Neuronal stem cell (in vitro differentiated cells): ENCODE data around the gene WNT11. TPM values are rescaled to one million over a fixed set of nuclear protein-coding genes. Genes with fewer than 3 reads are reported as not detected.

Experiments
- DNase-seq: peaks from one replicate; pipeline ENCODE4 v3.0.0-alpha.2; 2013; ENCODE audit warnings: low spot score
- H2AFZ ChIP-seq: one replicate; pipeline ENCODE4 v1.6.1; 2013; ENCODE audit warnings: mild to moderate bottlenecking, low read length, inconsistent platforms
- H2AK5ac ChIP-seq: 2 replicates; pipeline ENCODE4 v1.6.1; 2013; ENCODE audit warnings: low read depth, mild to moderate bottlenecking, inconsistent platforms, low read length, moderate library complexity, mixed read lengths
- H2BK120ac ChIP-seq: 2 replicates; pipeline ENCODE4 v1.6.1; 2013; ENCODE audit warnings: low read depth, mild to moderate bottlenecking, inconsistent platforms, low read length, moderate library complexity, mixed read lengths
- H2BK12ac ChIP-seq: one replicate; pipeline ENCODE4 v1.6.1; 2013; ENCODE audit warnings: low read length, inconsistent platforms
- H2BK15ac ChIP-seq: 2 replicates; pipeline ENCODE4 v1.6.1; 2013; ENCODE audit warnings: mild to moderate bottlenecking, low read length, inconsistent platforms, mixed read lengths
- H2BK5ac ChIP-seq: one replicate; pipeline ENCODE4 v1.6.1; 2013; ENCODE audit warnings: inconsistent platforms, mild to moderate bottlenecking, low read length, moderate library complexity
- H3K14ac ChIP-seq: one replicate; pipeline ENCODE4 v1.6.1; 2013; ENCODE audit warnings: low read length, inconsistent platforms
- H3K18ac ChIP-seq: 2 replicates; pipeline ENCODE4 v1.6.1; 2013; ENCODE audit warnings: low read length, inconsistent platforms
- H3K23ac ChIP-seq: 2 replicates; pipeline ENCODE4 v1.6.1; 2013; ENCODE audit warnings: low read depth, mild to moderate bottlenecking, mixed read lengths, low read length, inconsistent platforms; ENCODE audit not compliant: poor library complexity
- H3K27ac ChIP-seq: replicated peaks from 3 replicates; pipeline ENCODE4 v1.5.1; 2013; ENCODE audit warnings: low read length, inconsistent platforms
- H3K27me3 ChIP-seq, 3 experiments: 2 replicates each; pipeline ENCODE4 v1.6.1; 2013; ENCODE audit warnings: low read length in 3 of 3, mild to moderate bottlenecking in 2 of 3, inconsistent platforms in 1 of 3, low read depth in 1 of 3, mixed read lengths in 1 of 3, moderate library complexity in 1 of 3; ENCODE audit not compliant: control insufficient read depth in 3 of 3, insufficient read depth in 3 of 3
- H3K36me3 ChIP-seq, 2 donors: replicated peaks in 1 of 2; 2 replicates each; pipeline ENCODE4 v1.6.1; 2013; ENCODE audit warnings: low read length in 2 of 2; ENCODE audit not compliant: control insufficient read depth in 2 of 2, insufficient read depth in 2 of 2
- H3K4ac ChIP-seq: 2 replicates; pipeline ENCODE4 v1.6.1; 2013; ENCODE audit warnings: inconsistent platforms, mild to moderate bottlenecking, low read length, moderate library complexity
- H3K4me1 ChIP-seq, 2 donors: 1 replicate in 1 of 2; 2 replicates in 1 of 2; pipeline ENCODE4 v1.6.1; 2013; ENCODE audit warnings: low read length in 2 of 2, low read depth in 1 of 2; ENCODE audit not compliant: control insufficient read depth in 2 of 2, insufficient read depth in 1 of 2
- H3K4me2 ChIP-seq: one replicate; pipeline ENCODE4 v1.6.1; 2013; ENCODE audit warnings: mild to moderate bottlenecking, low read length, inconsistent platforms; ENCODE audit not compliant: insufficient read depth, poor library complexity, severe bottlenecking
- H3K4me3 ChIP-seq, 2 donors: 2 replicates each; pipeline ENCODE4 v1.5.1; 2013; ENCODE audit warnings: low read length in 2 of 2, mild to moderate bottlenecking in 2 of 2, inconsistent platforms in 1 of 2, moderate library complexity in 1 of 2
- H3K79me1 ChIP-seq: one replicate; pipeline ENCODE4 v1.6.1; 2013; ENCODE audit warnings: low read depth, mild to moderate bottlenecking, inconsistent platforms, low read length, moderate library complexity
- H3K9ac ChIP-seq: one replicate; pipeline ENCODE4 v1.6.1; 2013; ENCODE audit warnings: mild to moderate bottlenecking, low read depth, low read length, inconsistent platforms; ENCODE audit not compliant: poor library complexity
- H3K9me3 ChIP-seq, 2 donors: replicated peaks in 1 of 2; 2 replicates each; pipeline versions ENCODE3 to v1.6.1; 2013; ENCODE audit warnings: low read length in 2 of 2, mild to moderate bottlenecking in 2 of 2, inconsistent platforms in 1 of 2, low read depth in 1 of 2, mixed read lengths in 1 of 2, moderate library complexity in 1 of 2; ENCODE audit not compliant: control insufficient read depth in 2 of 2, insufficient read depth in 1 of 2
- H4K8ac ChIP-seq: one replicate; pipeline ENCODE4 v1.6.1; 2013; ENCODE audit warnings: low read depth, mild to moderate bottlenecking, inconsistent platforms, low read length, moderate library complexity
- H4K91ac ChIP-seq: one replicate; pipeline ENCODE4 v1.6.1; 2013; ENCODE audit warnings: low read length, low read depth, mild to moderate bottlenecking, inconsistent platforms; ENCODE audit not compliant: poor library complexity
- WGBS, 2 donors: extraction: QIAGEN DNeasy Blood & Tissue Kit; methylation state at CpG; one replicate each; pipeline ENCODE4 v1.1.7; 2013; ENCODE audit warnings: missing lambda C conversion rate in 2 of 2, mixed read lengths in 1 of 2; ENCODE audit not compliant: insufficient read length in 2 of 2, insufficient replicate concordance in 1 of 2; ENCODE audit errors: extremely low coverage in 2 of 2; 5-methylcytosine and 5-hydroxymethylcytosine counted together
- polyA plus RNA-seq, 2 experiments: library from polyadenylated mRNA; stranded (reverse); fragments of 200-250 nt; gene quantifications; one replicate each; pipeline ENCODE4 v1.2.3, GENCODE V29; 2013

The WNT11 gene
- 0.15 TPM for polyA plus RNA-seq (2013, experiment 1 of 2)
- polyA plus RNA-seq (2013, experiment 2 of 2) = 0.12 TPM

DNA sequence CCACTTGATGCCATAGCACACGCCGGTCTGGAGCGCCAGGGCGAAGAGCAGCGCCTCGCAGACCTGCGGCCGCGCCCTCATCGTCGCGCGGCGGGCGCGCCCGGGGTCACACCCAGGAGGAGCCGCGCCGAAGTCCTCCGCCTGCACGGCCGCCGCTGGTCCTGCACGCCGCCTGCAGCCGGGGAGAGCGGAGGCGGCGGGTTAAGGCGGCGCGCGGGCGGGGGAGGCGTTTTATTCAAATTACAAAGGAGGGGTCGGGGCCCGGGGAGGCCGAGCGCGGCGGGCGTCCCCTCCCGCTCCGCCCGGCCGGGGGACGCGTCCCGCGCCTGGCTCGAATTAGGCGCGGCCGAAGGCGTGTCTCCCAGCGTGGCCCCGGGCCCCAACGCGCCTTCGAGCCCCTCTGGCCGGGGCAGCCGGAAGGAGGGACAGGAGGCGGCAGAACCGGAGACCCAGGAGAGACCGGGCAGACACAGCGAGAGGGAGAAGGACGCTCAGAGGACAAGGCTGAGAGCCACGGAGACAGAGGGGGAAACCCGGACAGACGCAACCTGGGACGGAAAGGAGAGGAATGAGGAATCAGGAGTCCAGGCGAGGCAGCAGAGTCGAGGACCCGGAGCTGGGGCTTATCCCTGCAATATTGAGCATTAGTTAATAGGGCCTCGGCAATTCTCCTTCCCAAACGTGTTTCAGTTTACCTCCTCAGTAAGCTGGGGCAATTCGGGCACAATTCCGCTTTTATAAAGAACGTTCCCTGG, at the start of gene WNT11:
Gene WNT11, minus strand, starts transcription at position 176 of the 755 bp plus-strand sequence. Its CDS starts 95 bp downstream, at position 81.
- H2AFZ ChIP-seq = peak within 1 kb of the TSS; percentile 94
- H2BK5ac ChIP-seq = no peak within 1 kb of the TSS
- H3K4ac ChIP-seq = no peak within 1 kb of the TSS
- H3K18ac ChIP-seq = peak within 1 kb of the TSS; percentile 95
- peak within 1 kb of the TSS; percentile 26 for H2BK120ac ChIP-seq
- H3K4me3 ChIP-seq = peak within 1 kb of the TSS; percentile 39 to 75
- no peaks in the 10 kb centered on the region for H3K9me3 ChIP-seq
- peak within 1 kb of the TSS; percentile 91 for H2BK15ac ChIP-seq
- DNase-seq = peak; percentile 76
- H3K23ac ChIP-seq = peak within 1 kb of the TSS; percentile 80
- H2AK5ac ChIP-seq = peak within 1 kb of the TSS; percentile 94
- H3K4me1 ChIP-seq = peaks cover 20 to 28% of the 10 kb centered on the region in 2 donors
- H3K9ac ChIP-seq = peak within 1 kb of the TSS; percentile 88
- peak within 1 kb of the TSS; percentile 82 for H3K14ac ChIP-seq
- no peak within 1 kb of the TSS for H4K8ac ChIP-seq
- no peak within 1 kb of the TSS for H4K91ac ChIP-seq
- peaks cover 40 to 97% (median 78%) of the 10 kb centered on the region in 3 experiments for H3K27me3 ChIP-seq
- H3K27ac ChIP-seq = no peak within 1 kb of the TSS
- H3K4me2 ChIP-seq = peak within 1 kb of the TSS; percentile 92
- WGBS, 2 donors = no CpG with 5 or more reads among the region's 80 CpGs
- no peaks in the 10 kb centered on the region for H3K36me3 ChIP-seq
- H3K79me1 ChIP-seq = no peaks in the 10 kb centered on the region
- H2BK12ac ChIP-seq = peak within 1 kb of the TSS; percentile 84

DNA sequence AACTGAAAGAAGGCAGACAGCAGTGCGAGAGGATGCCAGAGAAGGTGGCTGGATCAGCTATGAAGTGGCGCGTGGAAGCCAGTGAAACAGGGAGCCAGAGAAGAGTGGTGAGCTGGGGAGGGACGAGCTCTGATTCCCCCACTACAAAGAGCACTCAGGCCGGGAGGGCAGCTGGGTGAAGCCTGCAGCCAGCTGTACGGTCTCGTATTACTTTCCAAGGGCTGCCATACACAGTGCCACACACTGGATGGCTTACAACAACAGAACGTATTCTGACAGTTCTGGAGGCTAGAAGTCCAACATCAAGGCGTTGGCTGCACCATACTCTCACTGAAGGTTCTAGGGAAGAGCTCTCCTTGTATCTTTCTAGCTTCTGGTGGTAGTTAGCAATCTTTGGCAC, 47.1 kb upstream of the WNT11 start:
- Histone ChIP-seq H3K4me2 (no peak overlapping the region), H3K18ac (no peak overlapping the region), H4K91ac (no peak overlapping the region), H2BK12ac (no peak overlapping the region), H3K27me3 (peaks cover 0 to 34% (median 0%) of the 10 kb centered on the region in 3 experiments), H3K14ac (no peak overlapping the region), H2AFZ (no peak overlapping the region), H2BK120ac (no peak overlapping the region), H3K36me3 (no peaks in the 10 kb centered on the region), H3K23ac (no peak overlapping the region), H3K27ac (no peak overlapping the region), H2BK15ac (no peak overlapping the region), H4K8ac (no peak overlapping the region), H3K4me3 (no peak overlapping the region), H2BK5ac (no peak overlapping the region), H3K79me1 (no peaks in the 10 kb centered on the region), H3K9ac (no peak overlapping the region), H3K4ac (no peak overlapping the region), H2AK5ac (no peak overlapping the region), H3K4me1 (peaks cover 0 to 6% of the 10 kb centered on the region in 2 donors), H3K9me3 (no peaks in the 10 kb centered on the region)
- no peak for DNase-seq
- no CpG with 5 or more reads among the region's 9 CpGs for WGBS, 2 donors

DNA sequence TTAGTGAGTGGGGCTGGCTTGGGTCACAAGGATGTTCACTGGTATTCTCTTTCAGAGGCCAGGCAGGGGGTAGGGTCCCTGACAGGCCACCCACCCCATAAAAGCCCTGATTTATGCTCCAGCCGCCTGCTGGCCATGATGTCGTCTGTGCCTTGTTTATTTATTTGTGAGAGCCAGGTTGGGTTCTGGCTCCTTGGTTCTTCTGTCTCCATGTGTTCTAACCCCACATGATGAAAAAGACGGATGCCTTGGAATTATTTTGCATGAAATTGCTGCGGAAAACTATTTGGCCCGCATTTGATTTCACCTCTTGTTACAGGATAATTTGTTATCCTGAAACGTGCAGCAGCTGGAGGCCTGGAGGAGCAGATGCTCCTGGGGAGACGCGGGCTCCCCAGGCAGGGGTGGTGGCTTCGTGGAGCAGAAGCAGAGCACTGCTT, 46.3 kb upstream of the WNT11 start:
- Histone ChIP-seq H3K4me3 (no peak overlapping the region), H3K4ac (no peak overlapping the region), H3K4me1 (peaks cover 0 to 6% of the 10 kb centered on the region in 2 donors), H3K36me3 (no peaks in the 10 kb centered on the region), H2BK12ac (no peak overlapping the region), H2BK120ac (no peak overlapping the region), H3K9me3 (no peaks in the 10 kb centered on the region), H4K8ac (no peak overlapping the region), H3K27ac (no peak overlapping the region), H2BK15ac (no peak overlapping the region), H2AK5ac (no peak overlapping the region), H3K27me3 (peaks cover 0 to 27% (median 0%) of the 10 kb centered on the region in 3 experiments), H3K4me2 (no peak overlapping the region), H2BK5ac (no peak overlapping the region), H3K9ac (no peak overlapping the region), H4K91ac (no peak overlapping the region), H3K14ac (no peak overlapping the region), H3K79me1 (no peaks in the 10 kb centered on the region), H3K23ac (no peak overlapping the region), H2AFZ (no peak overlapping the region), H3K18ac (no peak overlapping the region)
- no peak for DNase-seq
- no CpG with 5 or more reads among the region's 9 CpGs for WGBS, 2 donors

DNA sequence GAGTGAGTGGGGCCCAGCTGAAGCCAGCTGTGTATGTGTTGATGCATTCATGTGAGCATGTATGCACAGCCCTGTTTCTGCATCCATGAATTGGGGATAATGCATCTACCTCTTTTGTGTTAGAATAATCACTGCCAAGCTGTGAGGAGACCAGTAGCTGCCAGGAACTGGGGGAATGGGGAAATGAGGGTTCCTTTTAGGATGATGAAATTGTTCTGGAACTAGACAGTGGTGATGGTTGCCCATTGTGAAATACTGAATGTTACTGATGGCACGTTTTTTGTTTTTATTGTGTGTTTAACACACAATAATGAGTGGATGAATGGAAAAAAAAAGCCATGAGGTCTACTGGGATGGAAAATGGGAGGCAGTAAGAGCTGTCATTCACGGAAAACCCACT, 45.3 kb upstream of the WNT11 start:
- H3K36me3 ChIP-seq = no peaks in the 10 kb centered on the region
- H3K4me3 ChIP-seq = no peak overlapping the region
- peaks cover 0 to 4% of the 10 kb centered on the region in 2 donors for H3K4me1 ChIP-seq
- no peak overlapping the region for H3K4me2 ChIP-seq
- no peak overlapping the region for H2BK120ac ChIP-seq
- H2AK5ac ChIP-seq = no peak overlapping the region
- no peak overlapping the region for H3K27ac ChIP-seq
- no peak overlapping the region for H3K4ac ChIP-seq
- no peaks in the 10 kb centered on the region for H3K79me1 ChIP-seq
- no peak overlapping the region for H3K23ac ChIP-seq
- peaks cover 0 to 16% (median 0%) of the 10 kb centered on the region in 3 experiments for H3K27me3 ChIP-seq
- no peak overlapping the region for H4K91ac ChIP-seq
- H3K18ac ChIP-seq = no peak overlapping the region
- no peak overlapping the region for H2BK5ac ChIP-seq
- WGBS, 2 donors = no CpG with 5 or more reads among the region's 2 CpGs
- no peak overlapping the region for H3K14ac ChIP-seq
- H2AFZ ChIP-seq = no peak overlapping the region
- H3K9ac ChIP-seq = no peak overlapping the region
- H2BK15ac ChIP-seq = no peak overlapping the region
- H2BK12ac ChIP-seq = no peak overlapping the region
- H3K9me3 ChIP-seq = no peaks in the 10 kb centered on the region
- no peak for DNase-seq
- H4K8ac ChIP-seq = no peak overlapping the region
